COLO829 (cell line): ENCODE data around the gene TCF4.

Experiments used
- DNase-seq: peaks from one replicate; pipeline ENCODE4 v3.0.0; 2012; ENCODE audit warnings: low spot score

Gene TCF4

DNA sequence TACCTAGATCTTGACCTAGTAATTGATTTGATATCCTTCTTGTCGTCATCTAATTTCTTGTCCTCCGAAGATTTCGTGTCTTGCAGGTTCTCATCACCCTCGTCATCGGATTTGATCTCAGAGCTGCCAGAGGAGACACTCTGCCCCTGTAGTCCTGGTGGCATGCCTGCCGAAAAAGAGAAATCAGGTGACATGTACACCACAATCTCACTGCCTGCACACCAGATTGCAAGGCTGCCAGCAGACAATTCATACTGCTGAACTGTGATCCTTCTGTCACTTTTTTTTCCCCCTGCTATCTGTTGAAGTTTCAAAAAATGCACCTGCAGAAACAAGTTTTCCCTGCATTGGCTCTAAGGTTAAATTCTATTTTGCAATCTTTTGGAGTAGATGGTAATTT lies 355.5 kb downstream of the TCF4 start:
- DNase-seq, result no peak

DNA sequence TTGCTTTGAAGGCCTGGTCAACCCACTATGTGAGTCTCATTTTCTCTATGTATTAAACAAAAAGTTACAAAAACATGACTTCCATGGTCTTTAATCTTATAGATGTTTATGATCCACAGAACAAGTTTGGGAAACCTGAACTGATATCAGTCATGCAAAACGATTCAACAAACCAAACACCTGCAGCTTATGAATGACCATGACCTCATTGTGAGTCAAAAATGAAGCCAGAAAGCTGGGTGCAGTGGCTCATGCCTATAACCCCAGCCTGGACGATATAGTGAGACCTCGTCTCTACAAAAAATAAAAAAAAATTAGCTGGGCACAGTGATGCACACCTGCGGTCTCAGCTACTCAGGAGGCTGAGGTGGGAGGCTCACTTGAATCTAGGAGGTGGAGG lies 358.3 kb downstream of the TCF4 start:
- no peak for DNase-seq

DNA sequence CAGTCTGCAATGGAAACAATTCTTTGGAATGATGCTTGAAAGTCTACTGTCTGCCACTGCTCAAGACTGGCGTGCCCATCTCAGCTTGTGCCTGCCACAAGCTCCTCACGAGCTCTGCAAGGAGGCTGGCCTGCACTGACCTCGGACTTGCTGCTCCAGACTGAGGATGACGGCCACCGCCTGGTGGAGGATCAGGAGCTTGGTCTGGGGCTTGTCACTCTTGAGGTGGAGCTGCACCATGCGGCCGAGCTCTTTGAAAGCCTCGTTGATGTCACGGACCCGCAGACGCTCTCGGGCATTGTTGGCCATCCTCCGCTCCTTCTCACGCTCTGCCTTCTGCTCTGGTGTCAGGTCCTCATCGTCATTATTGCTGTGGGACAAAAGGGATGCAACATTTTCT lies 359.3 kb downstream of the TCF4 start:
- DNase-seq, result no peak

DNA sequence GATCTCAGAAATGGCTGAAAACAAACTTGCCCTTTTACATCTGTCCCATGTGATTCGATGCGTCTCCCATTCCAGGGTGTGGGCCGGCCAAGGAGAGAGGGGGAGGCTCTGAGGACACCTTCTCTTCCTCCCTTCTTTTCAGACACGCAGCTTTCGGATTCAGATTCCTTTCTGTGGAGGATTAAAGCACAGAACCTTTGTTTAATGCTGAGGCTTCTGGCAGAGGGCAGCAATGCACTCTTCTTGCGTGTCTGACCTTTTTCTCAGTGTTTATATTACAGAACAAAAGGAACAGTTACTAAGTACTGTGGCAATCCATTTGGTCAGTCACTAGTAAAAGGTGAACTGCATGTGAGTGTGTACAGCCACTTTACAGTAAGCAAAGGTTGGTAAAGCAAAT lies 359.8 kb downstream of the TCF4 start:
- no peak for DNase-seq

DNA sequence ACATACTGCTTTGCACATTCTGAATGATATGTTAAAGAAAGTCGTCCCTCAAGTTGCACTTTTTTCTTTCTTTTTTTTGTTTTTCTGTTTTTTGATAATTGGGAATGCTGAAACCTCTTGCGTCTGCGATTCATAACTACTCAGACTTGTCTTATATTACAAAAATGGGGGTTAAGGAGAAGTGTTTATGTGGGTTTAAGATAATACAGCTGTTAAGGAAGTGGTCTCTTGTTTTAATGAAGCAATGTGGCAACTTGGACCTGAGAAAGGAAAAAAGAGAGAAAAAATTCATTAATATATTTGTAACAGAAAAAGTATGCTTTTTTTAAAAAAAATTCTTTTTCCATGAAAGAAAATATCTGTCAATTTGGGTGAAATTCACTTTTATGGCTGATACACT lies 360.2 kb downstream of the TCF4 start:
- DNase-seq, result no peak

DNA sequence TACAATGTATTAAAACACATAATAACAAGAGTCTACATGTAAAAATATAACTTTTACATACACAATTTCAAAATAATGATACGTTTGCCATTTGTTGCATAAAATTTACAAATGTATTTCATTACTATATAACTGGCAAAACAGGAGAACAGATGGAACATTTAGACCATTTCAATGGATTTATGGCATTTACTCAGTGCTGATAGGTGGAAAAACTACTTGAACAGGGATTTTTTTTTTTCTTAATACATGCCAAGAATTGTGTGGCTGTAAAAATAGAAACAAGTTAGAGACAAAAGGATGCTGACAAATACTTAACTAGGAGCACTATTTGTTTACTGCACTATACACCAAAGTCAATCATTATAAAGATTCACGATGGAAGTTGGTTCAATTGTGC lies 361.9 kb downstream of the TCF4 start:
- no peak for DNase-seq

DNA sequence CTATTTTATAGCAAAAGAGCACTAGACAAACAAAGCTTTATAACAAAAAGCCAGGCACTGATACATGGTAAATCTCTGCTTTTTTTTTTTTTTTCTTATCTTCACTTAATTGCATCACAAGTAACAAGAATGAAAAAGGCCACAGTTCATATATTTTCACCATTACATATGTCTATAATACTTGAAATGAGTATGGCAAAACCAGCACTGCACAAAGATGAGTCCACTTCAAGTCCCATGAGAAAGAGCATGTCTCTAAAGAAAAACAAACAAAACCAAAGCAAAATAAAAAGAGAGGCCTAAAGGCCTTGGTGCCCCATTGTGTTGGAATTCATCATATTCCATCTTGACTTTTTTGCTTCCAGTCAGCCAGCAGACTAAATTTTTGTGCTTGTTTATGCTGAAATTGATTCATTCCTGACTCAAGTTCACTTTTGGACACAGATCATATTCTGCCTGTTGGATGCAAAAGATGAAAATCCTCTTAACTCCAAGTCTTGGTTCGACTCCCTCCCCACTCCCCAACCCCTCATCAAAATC lies 363.8 kb downstream of the TCF4 start:
- no peak for DNase-seq

DNA sequence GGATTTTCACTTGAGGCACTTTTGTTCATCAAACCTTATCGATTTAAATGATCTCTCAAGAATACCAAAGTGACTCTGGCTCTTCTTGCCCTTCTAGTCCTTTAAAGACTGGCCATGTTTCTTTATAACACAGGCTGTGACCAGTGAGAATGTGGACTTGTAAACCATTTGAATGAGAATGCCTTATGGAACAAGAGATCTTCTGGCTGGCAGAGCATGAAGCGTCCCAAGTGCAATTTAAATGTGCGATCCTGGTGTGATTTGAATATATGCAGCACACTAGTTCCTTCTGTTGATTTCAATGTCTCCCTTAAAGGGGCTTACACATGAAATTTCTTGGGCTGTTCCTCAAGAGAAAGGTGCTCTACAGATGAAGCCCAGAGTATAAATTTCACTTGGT lies 366.4 kb downstream of the TCF4 start:
- no peak for DNase-seq

DNA sequence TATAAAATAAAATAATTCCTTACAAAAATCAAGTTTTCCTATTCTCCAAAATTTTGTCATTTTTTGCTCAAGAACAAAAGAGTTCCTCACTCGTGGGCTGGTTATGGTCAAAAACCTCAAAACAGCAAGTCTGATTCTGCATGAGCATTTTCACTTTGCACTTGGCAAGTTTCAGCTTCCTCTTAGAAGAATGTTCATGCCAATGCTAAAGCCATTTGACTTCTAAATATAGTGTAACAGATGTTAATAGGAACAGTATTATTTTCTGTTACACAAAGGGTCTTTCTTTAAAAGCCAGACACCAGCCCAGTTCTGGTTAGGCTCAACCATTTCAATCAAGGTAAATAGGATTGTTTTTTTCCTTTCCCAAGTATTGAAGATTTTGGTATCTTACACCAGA lies 367.5 kb downstream of the TCF4 start:
- DNase-seq, result no peak

DNA sequence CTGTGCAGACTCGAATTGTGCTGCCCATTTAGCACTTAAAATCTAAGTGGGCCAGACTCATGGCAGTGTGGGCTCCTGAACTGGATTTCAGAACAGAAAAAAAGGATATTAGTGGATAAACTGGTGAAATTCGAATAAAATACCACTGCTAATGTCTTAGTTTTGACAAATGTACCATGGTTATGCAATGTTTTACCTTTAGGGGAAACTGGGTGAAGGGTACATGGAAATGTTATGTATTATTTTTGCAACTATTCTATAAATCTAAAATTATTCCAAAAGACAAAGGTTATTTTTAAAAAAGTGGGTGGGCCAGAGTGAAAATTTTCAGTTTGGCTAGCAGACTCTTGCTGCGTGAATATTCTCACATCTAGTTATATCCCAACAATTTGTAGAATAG lies 368.2 kb downstream of the TCF4 start:
- DNase-seq, result no peak

DNA sequence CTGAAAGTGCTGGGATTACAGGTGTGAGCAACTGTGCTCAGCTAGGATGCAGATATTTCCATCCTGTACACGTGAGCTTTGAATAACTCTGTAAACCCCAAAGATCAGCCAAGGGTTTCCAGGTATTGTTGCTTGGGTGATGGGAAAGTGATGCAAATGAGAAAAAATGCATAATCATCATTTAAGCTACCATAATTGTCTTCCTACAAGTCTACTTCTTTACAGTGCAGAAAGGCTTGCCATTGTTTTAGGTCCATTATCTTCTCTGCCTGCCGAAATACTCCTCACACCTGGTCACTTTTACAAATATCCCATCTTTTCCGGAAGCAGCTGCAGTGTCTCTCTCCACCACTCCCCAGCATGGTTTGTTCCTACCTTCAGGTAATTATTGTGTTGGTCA lies 368.9 kb downstream of the TCF4 start:
- no peak for DNase-seq

DNA sequence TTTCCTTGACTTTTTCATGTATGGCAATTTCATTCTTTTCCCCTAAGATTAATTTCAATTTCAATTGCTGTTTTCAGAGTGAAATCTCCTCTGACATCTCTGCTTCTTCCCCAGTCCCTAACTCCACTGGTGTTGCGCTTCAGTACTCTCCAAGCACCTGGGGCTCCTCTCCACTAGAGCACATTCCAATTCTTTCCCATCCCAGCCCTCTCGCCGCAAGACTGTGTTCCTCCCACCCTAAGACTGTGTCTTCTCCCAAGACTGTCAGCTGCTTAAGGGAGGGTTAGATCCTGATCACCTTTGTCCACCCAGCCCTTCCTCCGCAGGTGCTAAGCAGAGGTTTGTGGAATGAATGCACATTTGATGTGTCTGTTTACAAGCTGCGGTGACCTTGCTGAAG lies 373.0 kb downstream of the TCF4 start:
- DNase-seq, result no peak

DNA sequence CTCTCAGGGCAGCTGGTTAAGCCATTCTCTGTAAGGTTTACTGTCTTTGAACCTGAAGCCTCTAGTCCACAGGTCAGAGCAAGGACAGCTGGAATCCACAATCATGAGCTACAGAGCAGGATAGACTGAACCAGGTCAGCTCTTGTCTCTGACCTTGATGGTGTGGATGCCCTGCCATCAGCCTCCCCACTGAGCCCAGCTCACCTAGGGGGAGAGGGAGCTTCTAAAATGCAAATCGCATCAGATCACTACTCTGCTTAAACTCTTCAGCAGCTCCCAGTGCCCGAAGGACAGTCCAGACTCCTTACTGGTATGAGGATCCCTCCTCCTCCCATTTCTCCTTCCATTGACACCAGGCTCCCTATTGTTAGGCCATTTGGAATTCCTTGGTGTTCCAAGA lies 373.5 kb downstream of the TCF4 start:
- DNase-seq, result no peak

DNA sequence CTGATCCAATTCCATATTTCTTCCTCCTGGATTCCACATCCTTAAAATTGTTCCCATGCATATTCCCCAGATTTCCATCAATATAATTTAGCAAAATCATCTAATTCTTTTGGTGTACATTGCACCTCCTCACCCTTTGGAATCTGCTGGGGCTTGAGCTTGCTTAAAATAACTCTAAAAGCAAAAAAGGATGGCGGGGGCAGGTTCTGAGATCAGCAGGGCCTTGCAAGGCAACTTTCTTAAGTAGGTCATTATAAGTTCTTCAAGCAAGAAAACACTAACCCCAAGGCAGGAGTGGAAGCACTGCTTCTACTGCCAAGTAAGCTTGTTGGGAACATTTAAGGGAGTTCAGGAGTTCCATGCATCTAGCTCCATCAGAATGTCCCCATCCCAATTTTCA lies 374.4 kb downstream of the TCF4 start:
- DNase-seq, result no peak

DNA sequence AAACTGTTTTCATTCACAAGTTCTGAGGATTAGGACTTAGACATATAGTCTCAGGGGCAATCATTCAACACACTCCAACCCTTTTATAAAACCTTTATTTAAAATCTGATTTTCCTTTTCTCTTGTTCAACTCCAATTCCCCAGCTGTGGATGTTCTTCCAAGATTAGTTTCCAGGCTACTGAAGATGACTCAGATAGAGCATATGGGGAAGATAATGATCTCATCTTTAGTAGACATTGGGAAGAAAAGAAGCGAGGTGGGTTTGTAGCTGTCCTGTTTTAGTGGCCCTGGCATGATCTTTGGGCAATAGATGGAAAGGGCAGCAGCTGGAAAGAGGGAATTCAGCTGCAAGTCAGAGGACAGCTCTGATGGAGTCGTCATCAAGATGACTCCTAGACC lies 381.1 kb downstream of the TCF4 start:
- no peak for DNase-seq

DNA sequence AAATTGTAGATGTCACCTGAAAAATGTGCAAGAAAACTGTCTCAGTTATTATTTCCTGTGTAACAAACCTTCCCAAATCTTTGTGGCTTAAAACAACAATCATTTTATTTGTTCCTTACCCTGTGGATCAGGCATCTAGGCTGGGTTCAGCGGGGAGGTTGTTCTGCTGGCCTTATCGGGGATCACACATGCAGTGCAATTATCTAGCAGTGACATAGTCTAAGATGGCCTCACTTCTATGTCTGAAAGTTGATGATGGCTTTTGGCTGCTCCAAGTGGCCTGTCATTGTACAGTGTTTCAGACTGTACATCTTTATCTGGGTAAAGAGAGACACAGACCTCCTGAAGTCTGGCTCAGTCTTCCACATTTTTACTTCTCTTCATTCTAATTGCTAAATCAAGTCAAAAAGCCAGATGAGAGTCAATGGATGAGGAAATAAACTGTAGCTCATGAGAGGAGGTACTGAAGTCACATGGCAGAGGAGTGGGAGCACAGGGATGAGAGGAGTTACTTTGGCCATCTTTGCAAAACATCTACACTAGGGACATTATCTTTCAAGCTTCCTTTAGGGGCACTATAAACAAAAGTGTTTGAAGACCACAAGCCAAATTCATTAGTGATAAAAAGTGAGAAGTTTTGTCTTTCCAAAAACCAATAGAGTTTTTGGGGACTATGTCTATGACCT lies 385.6 kb downstream of the TCF4 start:
- no peak for DNase-seq

DNA sequence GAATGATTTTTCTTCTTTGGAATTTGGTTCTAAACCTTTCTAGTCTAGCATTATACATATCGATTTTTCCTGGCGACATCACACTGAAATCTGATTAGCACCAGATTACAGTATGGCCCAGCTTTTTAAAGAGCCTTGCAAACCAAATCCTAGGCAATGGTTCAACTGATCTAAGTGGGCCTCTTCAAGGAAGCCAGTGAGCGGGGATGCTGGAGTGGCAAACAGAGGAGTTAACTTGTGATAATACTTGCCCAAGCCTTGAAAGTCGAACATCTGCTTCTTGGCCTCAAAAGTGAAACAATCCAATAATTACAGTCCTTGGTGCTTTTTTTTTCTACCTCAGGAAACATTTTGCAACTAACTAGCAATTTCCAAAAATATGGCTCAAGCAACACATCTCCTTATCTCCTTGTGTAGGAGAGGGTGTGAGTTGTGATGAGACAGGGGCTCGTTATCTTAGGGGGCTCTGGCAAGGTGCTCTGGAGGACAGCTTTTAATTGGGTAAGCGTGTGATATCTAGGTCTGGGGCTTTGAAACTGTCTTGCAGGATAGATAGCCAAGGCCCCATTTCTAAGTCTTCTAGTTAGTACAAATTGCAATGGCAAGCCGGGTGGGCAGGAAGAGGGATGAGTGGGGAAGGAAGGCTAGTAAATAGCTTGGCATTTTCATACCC lies 388.6 kb downstream of the TCF4 start:
- DNase-seq, result no peak

DNA sequence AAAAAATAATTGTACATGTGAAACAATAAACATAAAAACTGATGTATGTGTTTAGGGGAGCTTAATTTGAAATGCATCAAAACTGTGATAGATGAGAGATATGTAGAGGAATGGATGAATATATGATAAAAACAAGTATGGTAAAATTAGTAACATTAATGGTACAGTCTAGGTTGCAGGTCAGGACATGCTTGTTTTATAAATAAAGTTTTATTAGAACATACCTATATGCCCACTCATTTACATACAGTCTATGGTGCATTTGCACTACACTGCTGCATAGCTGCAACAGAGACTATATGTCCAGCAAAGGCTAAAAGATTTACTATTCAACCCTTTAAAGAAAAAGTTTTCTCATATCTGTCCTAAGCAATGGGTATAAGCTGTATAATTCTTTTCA lies 392.1 kb downstream of the TCF4 start:
- DNase-seq, result no peak

DNA sequence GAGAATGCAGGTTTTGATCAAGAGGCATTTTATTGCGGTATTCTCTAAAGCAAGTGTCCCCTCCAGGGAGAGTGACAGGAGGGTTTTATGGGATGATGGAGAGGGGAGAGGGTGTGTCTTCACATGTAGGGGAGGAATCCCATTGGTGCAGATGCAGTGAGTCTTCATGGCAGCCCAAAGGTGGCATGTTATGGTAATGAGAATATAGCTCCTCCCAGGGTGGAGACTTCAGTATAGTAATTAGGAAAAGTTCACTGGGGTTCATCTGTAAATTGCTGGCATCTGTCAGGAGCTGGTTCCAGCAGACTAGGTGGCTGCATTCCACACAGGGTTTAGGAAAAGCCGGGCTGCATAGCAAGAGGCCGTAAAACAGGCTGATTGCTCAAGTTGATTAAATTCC lies 398.0 kb downstream of the TCF4 start:
- DNase-seq, result no peak

DNA sequence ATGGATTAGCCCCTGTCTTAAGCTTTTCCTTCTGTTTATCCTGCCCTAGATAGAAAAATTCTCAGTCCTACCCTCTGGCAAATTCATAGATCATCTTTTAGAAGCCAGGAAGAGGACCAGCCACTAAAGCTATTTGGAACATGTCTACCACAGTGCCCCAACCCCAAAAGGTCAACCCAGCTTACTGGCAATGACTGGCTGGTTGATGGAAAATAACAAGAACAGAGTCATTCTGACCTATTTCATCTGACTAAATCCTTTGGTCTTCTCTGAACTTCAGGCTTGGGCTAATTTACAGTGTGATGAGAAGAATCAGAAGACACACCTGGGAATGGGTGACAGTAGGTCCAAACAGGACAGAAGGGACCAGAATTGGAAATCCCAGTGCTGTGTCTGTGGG lies 401.4 kb downstream of the TCF4 start:
- DNase-seq, result no peak

DNA sequence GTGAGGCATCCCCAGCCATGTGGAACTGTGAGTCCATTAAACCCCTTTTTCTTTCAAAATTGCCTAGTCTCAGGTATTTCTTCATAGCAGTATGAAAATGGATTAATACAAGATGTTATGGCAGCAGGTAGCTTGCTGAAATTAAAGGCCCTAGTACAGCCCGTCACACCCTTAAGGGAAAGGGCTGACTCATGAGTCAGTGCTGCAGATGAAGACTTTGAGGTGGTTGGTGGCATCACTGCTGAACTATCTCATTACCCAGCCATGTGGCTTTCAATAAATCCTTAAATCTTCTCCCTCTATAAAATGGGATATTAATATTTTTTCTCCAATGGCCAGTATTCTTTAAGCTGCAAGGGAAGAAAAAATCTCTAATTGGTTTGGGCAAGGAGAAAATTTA lies 402.6 kb downstream of the TCF4 start:
- DNase-seq, result no peak

DNA sequence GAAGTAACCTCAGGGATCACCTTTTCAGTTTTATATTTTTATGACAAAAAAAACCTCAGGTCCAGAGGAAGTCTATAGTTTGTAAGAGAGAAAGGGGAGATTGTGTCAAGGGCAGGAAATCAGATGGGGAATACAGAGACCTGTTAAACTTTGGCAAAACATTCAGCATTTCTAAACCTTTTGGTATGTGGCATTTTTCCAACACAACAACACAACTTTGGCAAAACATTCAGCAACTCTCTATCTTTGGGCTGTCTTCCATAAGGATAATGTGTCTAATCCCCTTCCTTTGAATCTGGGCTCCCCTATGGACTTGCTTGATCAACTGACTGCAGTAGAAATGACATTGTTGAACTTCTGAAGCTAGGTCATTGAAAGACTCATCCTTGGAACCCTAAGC lies 408.2 kb downstream of the TCF4 start:
- no peak for DNase-seq

DNA sequence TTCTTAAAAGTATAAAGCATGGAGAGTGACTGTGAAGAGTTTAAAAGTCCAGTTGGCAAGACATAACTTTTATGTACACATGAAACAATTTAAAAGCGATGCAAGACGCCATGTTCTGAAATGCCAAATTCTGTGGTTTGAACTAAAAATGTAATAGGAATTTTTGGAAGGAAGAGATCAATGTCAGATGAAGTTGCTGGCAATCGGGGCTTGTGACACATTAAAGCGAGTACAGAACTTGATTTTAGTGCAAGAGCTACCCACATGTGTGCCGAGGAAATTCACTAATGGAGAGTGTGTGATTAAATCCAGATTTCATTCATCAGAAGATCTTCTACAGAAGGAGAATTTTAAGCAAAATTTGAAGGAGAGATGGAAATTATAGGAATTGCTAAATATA lies 408.6 kb downstream of the TCF4 start:
- DNase-seq, result no peak

DNA sequence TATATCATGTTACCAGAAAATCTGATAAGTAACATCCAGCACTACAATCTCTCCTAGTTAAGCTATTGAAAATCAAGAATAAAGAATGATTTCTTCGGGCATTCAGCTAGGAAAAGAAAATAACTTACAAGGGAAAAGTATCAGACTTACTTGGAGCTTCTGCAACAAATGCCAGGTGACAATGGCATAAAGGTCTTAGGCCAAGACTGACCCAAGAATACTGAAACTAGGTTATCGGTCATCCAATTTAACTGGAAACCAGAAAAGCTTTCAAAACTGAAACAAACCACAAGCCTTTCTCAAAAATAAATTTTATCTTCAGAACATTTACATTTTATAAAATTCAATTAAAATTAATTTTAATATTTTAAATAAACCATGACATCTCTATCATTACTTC lies 414.7 kb downstream of the TCF4 start:
- no peak for DNase-seq
